PFSK-1 (cell line): Measurements from ENCODE around the gene DAAM2.

Experiments
- FOXP2 ChIP-seq: optimal IDR thresholded peaks from 2 replicates; pipeline ENCODE3; 2011; ENCODE audit warnings: borderline replicate concordance, control low read depth, inconsistent platforms; ENCODE audit not compliant: insufficient read depth; ENCODE audit errors: extremely low read length, extremely low read depth
- POLR2AphosphoS5 ChIP-seq: IDR thresholded peaks from 2 replicates; pipeline ENCODE4 v1.6.1; 2012; ENCODE audit warnings: low read depth, mild to moderate bottlenecking, control low read depth, low read length, moderate library complexity
- SIN3A ChIP-seq: IDR thresholded peaks from 2 replicates; pipeline ENCODE4 v1.6.1; 2012; ENCODE audit warnings: mild to moderate bottlenecking, low read length, moderate library complexity, borderline replicate concordance; ENCODE audit not compliant: insufficient read depth
- TAF1 ChIP-seq: IDR thresholded peaks from 2 replicates; pipeline ENCODE4 v1.6.1; 2012; ENCODE audit warnings: low read length, control low read depth, borderline replicate concordance; ENCODE audit not compliant: insufficient read depth
- TF ChIP-seq, protein P1 (sequence below), 2 experiments: IDR thresholded peaks; 2 replicates each; pipeline versions ENCODE4 v1.6.1 to v1.8.0; 2011 to 2012; ENCODE audit warnings: low read depth in 2 of 2, low read length in 2 of 2, control low read depth in 1 of 2, inconsistent platforms in 1 of 2, mild to moderate bottlenecking in 1 of 2, moderate library complexity in 1 of 2; ENCODE audit not compliant: insufficient read depth in 1 of 2

DNA sequence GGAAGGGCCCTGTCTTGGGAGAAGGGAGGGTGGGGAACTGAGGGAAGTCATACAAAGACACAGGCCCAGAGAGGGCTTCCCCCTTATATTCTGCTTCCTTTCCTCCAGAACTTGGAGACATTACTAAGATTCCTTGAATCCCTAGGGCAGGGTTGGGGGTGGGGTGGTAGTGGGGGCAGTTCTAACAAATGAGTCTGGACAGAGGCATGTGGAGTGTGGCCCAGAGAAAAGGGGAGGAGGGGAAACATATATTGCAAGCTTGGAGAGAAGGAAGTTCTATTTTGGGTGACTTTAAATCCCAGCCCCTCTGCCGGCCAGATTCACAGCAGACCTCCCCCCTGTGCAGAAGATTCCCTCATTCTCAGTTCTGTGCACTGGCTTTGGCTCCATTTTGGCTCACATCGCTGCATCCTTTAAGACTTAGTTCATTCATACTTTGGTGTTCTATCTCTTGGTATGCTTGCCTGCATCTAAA, 43.7 kb downstream of the DAAM2 start:
- TF ChIP-seq, protein P1, sequence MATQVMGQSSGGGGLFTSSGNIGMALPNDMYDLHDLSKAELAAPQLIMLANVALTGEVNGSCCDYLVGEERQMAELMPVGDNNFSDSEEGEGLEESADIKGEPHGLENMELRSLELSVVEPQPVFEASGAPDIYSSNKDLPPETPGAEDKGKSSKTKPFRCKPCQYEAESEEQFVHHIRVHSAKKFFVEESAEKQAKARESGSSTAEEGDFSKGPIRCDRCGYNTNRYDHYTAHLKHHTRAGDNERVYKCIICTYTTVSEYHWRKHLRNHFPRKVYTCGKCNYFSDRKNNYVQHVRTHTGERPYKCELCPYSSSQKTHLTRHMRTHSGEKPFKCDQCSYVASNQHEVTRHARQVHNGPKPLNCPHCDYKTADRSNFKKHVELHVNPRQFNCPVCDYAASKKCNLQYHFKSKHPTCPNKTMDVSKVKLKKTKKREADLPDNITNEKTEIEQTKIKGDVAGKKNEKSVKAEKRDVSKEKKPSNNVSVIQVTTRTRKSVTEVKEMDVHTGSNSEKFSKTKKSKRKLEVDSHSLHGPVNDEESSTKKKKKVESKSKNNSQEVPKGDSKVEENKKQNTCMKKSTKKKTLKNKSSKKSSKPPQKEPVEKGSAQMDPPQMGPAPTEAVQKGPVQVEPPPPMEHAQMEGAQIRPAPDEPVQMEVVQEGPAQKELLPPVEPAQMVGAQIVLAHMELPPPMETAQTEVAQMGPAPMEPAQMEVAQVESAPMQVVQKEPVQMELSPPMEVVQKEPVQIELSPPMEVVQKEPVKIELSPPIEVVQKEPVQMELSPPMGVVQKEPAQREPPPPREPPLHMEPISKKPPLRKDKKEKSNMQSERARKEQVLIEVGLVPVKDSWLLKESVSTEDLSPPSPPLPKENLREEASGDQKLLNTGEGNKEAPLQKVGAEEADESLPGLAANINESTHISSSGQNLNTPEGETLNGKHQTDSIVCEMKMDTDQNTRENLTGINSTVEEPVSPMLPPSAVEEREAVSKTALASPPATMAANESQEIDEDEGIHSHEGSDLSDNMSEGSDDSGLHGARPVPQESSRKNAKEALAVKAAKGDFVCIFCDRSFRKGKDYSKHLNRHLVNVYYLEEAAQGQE (IDR thresholded peaks at IDR 0.05; ENCODE audit: insufficient read depth in 1 of 2, low read depth in 2 of 2, low read length in 2 of 2) = no peak
- TF ChIP-seq TAF1 (no peak), SIN3A (no peak), POLR2AphosphoS5 (no peak), FOXP2 (no peak)
